Osteocyte (in vitro differentiated cells): ENCODE measurements around the gene ALDH1A1. TPM values are rescaled to one million over a fixed set of nuclear protein-coding genes. Genes with fewer than 3 reads are reported as not detected.

Source experiments
- DNase-seq: peaks from one replicate; pipeline ENCODE4 v3.0.0; 2021; ENCODE audit warnings: mixed read lengths; ENCODE audit not compliant: unreplicated experiment; ENCODE audit errors: extremely low spot score
- H3K27ac Mint-ChIP-seq: one replicate; pipeline ENCODE4 v1.8.0; 2021; ENCODE audit warnings: mild to moderate bottlenecking, mixed read lengths; ENCODE audit not compliant: unreplicated experiment
- H3K27me3 Mint-ChIP-seq: one replicate; pipeline ENCODE4 v1.8.0; 2021; ENCODE audit warnings: mixed read lengths; ENCODE audit not compliant: unreplicated experiment
- H3K36me3 Mint-ChIP-seq: one replicate; pipeline ENCODE4 v1.8.0; 2021; ENCODE audit warnings: mixed read lengths; ENCODE audit not compliant: unreplicated experiment
- H3K4me1 Mint-ChIP-seq: one replicate; pipeline ENCODE4 v1.8.0; 2021; ENCODE audit warnings: mixed read lengths; ENCODE audit not compliant: unreplicated experiment
- H3K4me3 Mint-ChIP-seq: one replicate; pipeline ENCODE4 v1.8.0; 2021; ENCODE audit warnings: mild to moderate bottlenecking, moderate library complexity, mixed read lengths; ENCODE audit not compliant: unreplicated experiment
- H3K9me3 Mint-ChIP-seq: one replicate; pipeline ENCODE4 v1.8.0; 2021; ENCODE audit warnings: mixed read lengths; ENCODE audit not compliant: unreplicated experiment
- CTCF ChIP-seq: fragments of 200-600 bp; sonication (generic); IDR thresholded peaks from 2 replicates; pipeline ENCODE4 v1.5.0; 2021; ENCODE audit warnings: antibody characterized with exemption, mild to moderate bottlenecking, moderate library complexity
- total RNA-seq: library from RNA; stranded (reverse); gene quantifications from 2 replicates; pipeline ENCODE4 v1.2.1, GENCODE V29; 2021

The ALDH1A1 gene
- total RNA-seq, 1 donor from 2014 or later: not detected

GRCh38 chr9:72907421-72907820, 45.4 kb downstream of the ALDH1A1 start:
- Mint-ChIP-seq H3K9me3 (no peaks in the 10 kb centered on the region), H3K4me3 (no peak overlapping the region), H3K27me3 (peaks cover 13% of the 10 kb centered on the region), H3K27ac (no peak overlapping the region), H3K36me3 (no peaks in the 10 kb centered on the region), H3K4me1 (no peaks in the 10 kb centered on the region)
- TF ChIP-seq CTCF: no peak
- DNase-seq: no peak

- H3K27me3 Mint-ChIP-seq: peaks cover 13% of the 10 kb centered on the region
- H3K4me1 Mint-ChIP-seq: no peaks in the 10 kb centered on the region
- DNase-seq: no peak
- no peak for TF ChIP-seq CTCF
- no peak overlapping the region for H3K27ac Mint-ChIP-seq
- no peaks in the 10 kb centered on the region for H3K36me3 Mint-ChIP-seq
- H3K9me3 Mint-ChIP-seq: no peaks in the 10 kb centered on the region
- H3K4me3 Mint-ChIP-seq: no peak overlapping the region
Measured at GRCh38 chr9:72906810-72907209, 46.0 kb downstream of the ALDH1A1 start.

- no peak overlapping the region for H3K4me3 Mint-ChIP-seq
- no peak overlapping the region for H3K27ac Mint-ChIP-seq
Measured at GRCh38 chr9:72905514-72906480, 47.1 kb downstream of the ALDH1A1 start.

GRCh38 chr9:72904267-72905093, 48.4 kb downstream of the ALDH1A1 start:
- no peaks in the 10 kb centered on the region for H3K4me1 Mint-ChIP-seq
- H3K36me3 Mint-ChIP-seq: no peaks in the 10 kb centered on the region
- no peak overlapping the region for H3K27ac Mint-ChIP-seq
- TF ChIP-seq CTCF: no peak
- peaks cover 9% of the 10 kb centered on the region for H3K27me3 Mint-ChIP-seq
- no peak for DNase-seq
- no peaks in the 10 kb centered on the region for H3K9me3 Mint-ChIP-seq
- no peak overlapping the region for H3K4me3 Mint-ChIP-seq

More at GRCh38 chr9:72905514-72906480, 47.1 kb downstream of the ALDH1A1 start:
- no peak for TF ChIP-seq CTCF
- H3K4me1 Mint-ChIP-seq: no peaks in the 10 kb centered on the region
- H3K36me3 Mint-ChIP-seq: no peaks in the 10 kb centered on the region
- DNase-seq: no peak
- peaks cover 9% of the 10 kb centered on the region for H3K27me3 Mint-ChIP-seq
- no peaks in the 10 kb centered on the region for H3K9me3 Mint-ChIP-seq

- TF ChIP-seq CTCF: no peak
- Mint-ChIP-seq H3K27me3 (peaks cover 12% of the 10 kb centered on the region), H3K27ac (no peak overlapping the region), H3K9me3 (no peaks in the 10 kb centered on the region), H3K4me1 (no peaks in the 10 kb centered on the region), H3K4me3 (no peak overlapping the region), H3K36me3 (no peaks in the 10 kb centered on the region)
- DNase-seq: no peak
Measured at GRCh38 chr9:72903103-72903502, 49.8 kb downstream of the ALDH1A1 start.
